GM10847 (cell line): ENCODE results near the gene HIVEP3.

Experiments
- POLR2A ChIP-seq: IDR thresholded peaks from 2 replicates; pipeline ENCODE4 v1.6.1; 2011; ENCODE audit not compliant: insufficient read length; ENCODE audit errors: extremely low read depth

The HIVEP3 gene

GRCh38 chr1:41852091-41852490 is 66.6 kb downstream of the HIVEP3 start:
- TF ChIP-seq POLR2A, result no peak

GRCh38 chr1:41851589-41851988 is 67.1 kb downstream of the HIVEP3 start:
- TF ChIP-seq POLR2A, result no peak

GRCh38 chr1:41850029-41850428 is 68.7 kb downstream of the HIVEP3 start:
- TF ChIP-seq POLR2A, result no peak

- no peak for TF ChIP-seq POLR2A
Measured at GRCh38 chr1:41849211-41849759, 69.4 kb downstream of the HIVEP3 start.

- TF ChIP-seq POLR2A, result no peak
Measured at GRCh38 chr1:41848216-41848952, 70.3 kb downstream of the HIVEP3 start.

- no peak for TF ChIP-seq POLR2A
Measured at GRCh38 chr1:41847733-41848132, 71.0 kb downstream of the HIVEP3 start.

GRCh38 chr1:41846625-41847405 is 71.9 kb downstream of the HIVEP3 start:
- TF ChIP-seq POLR2A, result no peak

GRCh38 chr1:41844781-41845272 is 73.9 kb downstream of the HIVEP3 start:
- no peak for TF ChIP-seq POLR2A

- TF ChIP-seq POLR2A, result no peak
Measured at GRCh38 chr1:41844255-41844654, 74.5 kb downstream of the HIVEP3 start.

GRCh38 chr1:41842993-41843755 is 75.5 kb downstream of the HIVEP3 start:
- no peak for TF ChIP-seq POLR2A

GRCh38 chr1:41842326-41842725 is 76.4 kb downstream of the HIVEP3 start:
- TF ChIP-seq POLR2A, result no peak

- TF ChIP-seq POLR2A, result no peak
Measured at GRCh38 chr1:41840592-41841246, 78.0 kb downstream of the HIVEP3 start.

GRCh38 chr1:41838266-41838665 is 80.5 kb downstream of the HIVEP3 start:
- no peak for TF ChIP-seq POLR2A

GRCh38 chr1:41837691-41838090 is 81.0 kb downstream of the HIVEP3 start:
- no peak for TF ChIP-seq POLR2A

- TF ChIP-seq POLR2A, result no peak
Measured at GRCh38 chr1:41835485-41835884, 83.2 kb downstream of the HIVEP3 start.
